Measurements from ENCODE around the gene NPRL2. TPM values are rescaled to one million over a fixed set of nuclear protein-coding genes. Genes with fewer than 3 reads are reported as not detected.

Gene NPRL2
- total RNA-seq, 1 donor from 2014 or later, result 21.6 TPM

GRCh38 chr3:50320853-50321335 lies 29.7 kb downstream of the NPRL2 start:
- DNase-seq, result peak; percentile 92
- peak; percentile 66 for ATAC-seq
- Histone ChIP-seq H3K27ac (peak overlapping the region; percentile 98), H3K27me3 (no peaks in the 10 kb centered on the region), H3K4me1 (peaks cover 72% of the 10 kb centered on the region), H3K4me3 (peak overlapping the region; percentile 66), H3K36me3 (peaks cover 39% of the 10 kb centered on the region), H3K9me3 (no peaks in the 10 kb centered on the region)
- TF ChIP-seq, protein P1, sequence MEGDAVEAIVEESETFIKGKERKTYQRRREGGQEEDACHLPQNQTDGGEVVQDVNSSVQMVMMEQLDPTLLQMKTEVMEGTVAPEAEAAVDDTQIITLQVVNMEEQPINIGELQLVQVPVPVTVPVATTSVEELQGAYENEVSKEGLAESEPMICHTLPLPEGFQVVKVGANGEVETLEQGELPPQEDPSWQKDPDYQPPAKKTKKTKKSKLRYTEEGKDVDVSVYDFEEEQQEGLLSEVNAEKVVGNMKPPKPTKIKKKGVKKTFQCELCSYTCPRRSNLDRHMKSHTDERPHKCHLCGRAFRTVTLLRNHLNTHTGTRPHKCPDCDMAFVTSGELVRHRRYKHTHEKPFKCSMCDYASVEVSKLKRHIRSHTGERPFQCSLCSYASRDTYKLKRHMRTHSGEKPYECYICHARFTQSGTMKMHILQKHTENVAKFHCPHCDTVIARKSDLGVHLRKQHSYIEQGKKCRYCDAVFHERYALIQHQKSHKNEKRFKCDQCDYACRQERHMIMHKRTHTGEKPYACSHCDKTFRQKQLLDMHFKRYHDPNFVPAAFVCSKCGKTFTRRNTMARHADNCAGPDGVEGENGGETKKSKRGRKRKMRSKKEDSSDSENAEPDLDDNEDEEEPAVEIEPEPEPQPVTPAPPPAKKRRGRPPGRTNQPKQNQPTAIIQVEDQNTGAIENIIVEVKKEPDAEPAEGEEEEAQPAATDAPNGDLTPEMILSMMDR (IDR thresholded peaks at IDR 0.05), result no peak
- intact Hi-C loops (cut with DNase I), result no loop called here

GRCh38 chr3:50319894-50320625 lies 30.5 kb downstream of the NPRL2 start:
- peaks cover 33% of the 10 kb centered on the region for H3K36me3 ChIP-seq
- peak overlapping the region; percentile 66 for H3K4me3 ChIP-seq
- intact Hi-C loops (cut with DNase I), result no loop called here
- peaks cover 76% of the 10 kb centered on the region for H3K4me1 ChIP-seq
- no peaks in the 10 kb centered on the region for H3K9me3 ChIP-seq
- no peaks in the 10 kb centered on the region for H3K27me3 ChIP-seq
- peak overlapping the region; percentile 98 for H3K27ac ChIP-seq
- ATAC-seq (no peak), DNase-seq (no peak)
- TF ChIP-seq, protein P1 (IDR thresholded peaks at IDR 0.05), result no peak

DNA sequence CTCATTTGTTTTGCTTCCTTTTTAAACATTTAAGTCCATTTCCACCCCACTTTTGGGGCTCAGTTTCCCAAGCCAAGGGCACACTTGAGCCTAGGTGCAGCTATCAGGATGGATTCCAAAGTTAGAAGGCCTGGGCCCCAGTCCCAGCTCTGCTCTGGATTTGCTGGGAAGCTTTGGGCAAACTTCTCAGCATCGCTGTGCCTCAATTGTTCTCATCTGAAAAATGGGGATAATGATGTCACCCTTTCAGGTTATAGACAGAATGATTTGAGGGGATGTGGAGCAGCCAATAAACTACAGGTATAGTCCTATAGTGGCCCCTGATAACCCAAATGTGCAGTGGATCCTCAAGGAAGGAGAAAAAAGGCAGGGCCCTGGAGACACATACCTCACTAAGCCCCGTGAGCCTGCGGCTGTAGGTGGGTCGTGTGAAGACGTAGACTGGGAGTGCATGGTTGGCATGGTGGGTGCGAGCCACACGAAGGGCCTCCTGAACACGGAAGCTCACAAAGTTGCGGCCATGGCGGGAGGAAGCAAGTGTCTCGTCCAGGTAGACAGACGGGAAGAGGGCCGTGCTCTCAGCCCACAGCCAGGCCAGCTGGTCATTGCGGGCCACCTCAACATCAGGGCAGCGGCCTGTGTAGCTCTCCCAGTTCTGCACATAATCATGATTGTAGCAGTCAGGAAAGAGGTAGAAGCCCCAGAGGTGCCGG lies 31.2 kb downstream of the NPRL2 start:
- H3K27ac ChIP-seq, result peak overlapping the region; percentile 98

GRCh38 chr3:50318615-50319014 lies 32.0 kb downstream of the NPRL2 start:
- intact Hi-C loops (cut with DNase I), result no loop called here
- Histone ChIP-seq H3K27me3 (no peaks in the 10 kb centered on the region), H3K36me3 (peaks cover 33% of the 10 kb centered on the region), H3K9me3 (no peaks in the 10 kb centered on the region), H3K4me1 (peaks cover 64% of the 10 kb centered on the region), H3K4me3 (peak overlapping the region; percentile 66), H3K27ac (peak overlapping the region; percentile 98)
- TF ChIP-seq, protein P1 (IDR thresholded peaks at IDR 0.05), result no peak
- no peak for ATAC-seq
- DNase-seq, result no peak

More for the DNA sequence above, 31.2 kb downstream of the NPRL2 start:
- TF ChIP-seq, protein P1 (IDR thresholded peaks at IDR 0.05), result no peak
- no peak for ATAC-seq
- Histone ChIP-seq H3K36me3 (peaks cover 33% of the 10 kb centered on the region), H3K27me3 (no peaks in the 10 kb centered on the region), H3K4me3 (peak overlapping the region; percentile 66), H3K4me1 (peaks cover 70% of the 10 kb centered on the region), H3K9me3 (no peaks in the 10 kb centered on the region)
- intact Hi-C loops (cut with DNase I), result no loop called here
- no peak for DNase-seq

- no peak for DNase-seq
- Histone ChIP-seq H3K27me3 (no peaks in the 10 kb centered on the region), H3K36me3 (peaks cover 33% of the 10 kb centered on the region), H3K4me3 (peak overlapping the region; percentile 66), H3K9me3 (no peaks in the 10 kb centered on the region), H3K27ac (peak overlapping the region; percentile 79), H3K4me1 (peaks cover 62% of the 10 kb centered on the region)
- intact Hi-C loops (cut with DNase I), result no loop called here
- no peak for ATAC-seq
- TF ChIP-seq, protein P1 (IDR thresholded peaks at IDR 0.05), result no peak
Observed at GRCh38 chr3:50318163-50318562, 32.4 kb downstream of the NPRL2 start.
